Thoracic aorta (tissue), 2 donors: ENCODE data around the gene CHD1. TPM values are rescaled to one million over a fixed set of nuclear protein-coding genes. Genes with fewer than 3 reads are reported as not detected.

Source experiments
- ATAC-seq: fragments of 150-250 bp; one replicate; pipeline ENCODE4 v1.8.0; 2017; ENCODE audit warnings: low read depth; ENCODE audit not compliant: insufficient number of reproducible peaks, low FRiP score
- DNase-seq: peaks from one replicate; pipeline ENCODE4 v3.0.0-alpha.2; 2020; ENCODE audit warnings: low spot score
- H3K27ac ChIP-seq, 2 donors: fragments of 200-600 bp; sonication (generic); 1 replicate in 1 of 2; 2 replicates in 1 of 2; pipeline ENCODE4 v1.5.1; 2016; ENCODE audit warnings: mild to moderate bottlenecking in 2 of 2, moderate library complexity in 2 of 2
- H3K27me3 ChIP-seq: fragments of 200-600 bp; sonication (generic); replicated peaks from 2 replicates; pipeline ENCODE4 v1.6.0; 2016; ENCODE audit warnings: mild to moderate bottlenecking; ENCODE audit not compliant: insufficient read depth
- H3K36me3 ChIP-seq: fragments of 200-600 bp; sonication (generic); one replicate; pipeline ENCODE4 v1.5.1; 2016
- H3K4me1 ChIP-seq, 2 donors: fragments of 200-600 bp; sonication (generic); 1 replicate in 1 of 2; 2 replicates in 1 of 2; pipeline versions ENCODE4 v1.5.1 to v1.6.0; 2016; ENCODE audit warnings: low read depth in 2 of 2, mild to moderate bottlenecking in 1 of 2; ENCODE audit not compliant: control insufficient read depth in 1 of 2
- H3K4me3 ChIP-seq: fragments of 200-600 bp; sonication (generic); 2 replicates; pipeline ENCODE4 v1.5.1; 2016; ENCODE audit warnings: mild to moderate bottlenecking
- H3K9me3 ChIP-seq: fragments of 200-600 bp; sonication (generic); 2 replicates; pipeline ENCODE4 v1.5.1; 2016
- CTCF ChIP-seq: fragments of 200-600 bp; sonication (generic); IDR thresholded peaks from one replicate; pipeline ENCODE4 v1.5.1; 2019; ENCODE audit warnings: antibody characterized with exemption
- total RNA-seq, 2 donors: library from RNA; depleted of rRNA; stranded (reverse); fragments of >200 nt; gene quantifications; one replicate each; pipeline versions ENCODE4 v1.1.0 to v1.2.3, GENCODE V29; 2016

Gene CHD1
- total RNA-seq, 2 donors from 2014 or later = 17.7 to 108 TPM

GRCh38 chr5:98942847-98943246 is 14.0 kb upstream of the CHD1 start:
- no peak for TF ChIP-seq CTCF
- ATAC-seq (no peak), DNase-seq (no peak)
- H3K36me3 ChIP-seq = no peaks in the 10 kb centered on the region
- H3K4me3 ChIP-seq = no peak overlapping the region
- H3K27ac ChIP-seq = no peak overlapping the region
- peaks cover 16 to 31% of the 10 kb centered on the region in 2 donors for H3K4me1 ChIP-seq
- no peaks in the 10 kb centered on the region for H3K27me3 ChIP-seq
- H3K9me3 ChIP-seq = no peaks in the 10 kb centered on the region

- TF ChIP-seq CTCF = no peak
- no peaks in the 10 kb centered on the region for H3K27me3 ChIP-seq
- no peaks in the 10 kb centered on the region for H3K9me3 ChIP-seq
- no peak for ATAC-seq
- no peak overlapping the region for H3K27ac ChIP-seq
- no peak overlapping the region for H3K4me3 ChIP-seq
- no peaks in the 10 kb centered on the region for H3K36me3 ChIP-seq
- no peak for DNase-seq
- peaks cover 19 to 31% of the 10 kb centered on the region in 2 donors for H3K4me1 ChIP-seq
Measured at GRCh38 chr5:98941131-98941883, 12.5 kb upstream of the CHD1 start.

- DNase-seq (no peak), ATAC-seq (no peak)
- no peak overlapping the region for H3K4me3 ChIP-seq
- peaks cover 19 to 31% of the 10 kb centered on the region in 2 donors for H3K4me1 ChIP-seq
- no peaks in the 10 kb centered on the region for H3K36me3 ChIP-seq
- H3K9me3 ChIP-seq = no peaks in the 10 kb centered on the region
- TF ChIP-seq CTCF = no peak
- no peaks in the 10 kb centered on the region for H3K27me3 ChIP-seq
- H3K27ac ChIP-seq = no peak overlapping the region
Measured at GRCh38 chr5:98940581-98940980, 11.8 kb upstream of the CHD1 start.

GRCh38 chr5:98938464-98938863 is 9.7 kb upstream of the CHD1 start:
- Histone ChIP-seq H3K4me3 (no peak overlapping the region), H3K9me3 (no peaks in the 10 kb centered on the region), H3K27me3 (no peaks in the 10 kb centered on the region), H3K36me3 (no peaks in the 10 kb centered on the region), H3K27ac (no peak overlapping the region), H3K4me1 (peaks cover 22 to 31% of the 10 kb centered on the region in 2 donors)
- DNase-seq (no peak), ATAC-seq (no peak)
- no peak for TF ChIP-seq CTCF

- DNase-seq = no peak
- H3K36me3 ChIP-seq = no peaks in the 10 kb centered on the region
- TF ChIP-seq CTCF = no peak
- H3K27ac ChIP-seq = no peak overlapping the region
- H3K9me3 ChIP-seq = no peaks in the 10 kb centered on the region
- peaks cover 22 to 38% of the 10 kb centered on the region in 2 donors for H3K4me1 ChIP-seq
- ATAC-seq = no peak
- H3K27me3 ChIP-seq = no peaks in the 10 kb centered on the region
- H3K4me3 ChIP-seq = no peak overlapping the region
Measured at GRCh38 chr5:98936948-98937715, 8.3 kb upstream of the CHD1 start.
